ENCODE data around the gene KLK10. TPM values are rescaled to one million over a fixed set of nuclear protein-coding genes. Genes with fewer than 3 reads are reported as not detected.

KLK10 gene
- total RNA-seq, 1 donor from 2014 or later = not detected

- DNase-seq (ENCODE audit: low spot score, unreplicated experiment) = no peak
- peaks cover 11% of the 10 kb centered on the region for H3K4me1 Mint-ChIP-seq (ENCODE audit: low read depth)
- no peak overlapping the region for H3K27ac Mint-ChIP-seq
- no peaks in the 10 kb centered on the region for H3K9me3 Mint-ChIP-seq (ENCODE audit: low read depth)
- no peak for TF ChIP-seq CTCF (IDR thresholded peaks at IDR 0.05; ENCODE audit: unreplicated experiment)
- H3K27me3 Mint-ChIP-seq = peaks cover 66% of the 10 kb centered on the region
- no peaks in the 10 kb centered on the region for H3K36me3 Mint-ChIP-seq (ENCODE audit: insufficient read depth)
- no peak overlapping the region for H3K4me3 Mint-ChIP-seq (ENCODE audit: low read depth)
These were observed 16.8 kb downstream of the KLK10 start for GRCh38 chr19:51002542-51003311.

GRCh38 chr19:51002089-51002532 lies 17.4 kb downstream of the KLK10 start:
- DNase-seq (ENCODE audit: low spot score, unreplicated experiment) = no peak
- H3K27me3 Mint-ChIP-seq = peaks cover 64% of the 10 kb centered on the region
- H3K9me3 Mint-ChIP-seq (ENCODE audit: low read depth) = no peaks in the 10 kb centered on the region
- TF ChIP-seq CTCF (IDR thresholded peaks at IDR 0.05; ENCODE audit: unreplicated experiment) = no peak
- H3K36me3 Mint-ChIP-seq (ENCODE audit: insufficient read depth) = no peaks in the 10 kb centered on the region
- no peak overlapping the region for H3K4me3 Mint-ChIP-seq (ENCODE audit: low read depth)
- H3K4me1 Mint-ChIP-seq (ENCODE audit: low read depth) = peaks cover 11% of the 10 kb centered on the region
- no peak overlapping the region for H3K27ac Mint-ChIP-seq

- Mint-ChIP-seq H3K27ac (peak within 1 kb of the TSS; percentile 45), H3K4me1 (ENCODE audit: low read depth) (peaks cover 11% of the 10 kb centered on the region), H3K27me3 (peaks cover 63% of the 10 kb centered on the region), H3K36me3 (ENCODE audit: insufficient read depth) (no peaks in the 10 kb centered on the region), H3K4me3 (ENCODE audit: low read depth) (no peak within 1 kb of the TSS), H3K9me3 (ENCODE audit: low read depth) (no peaks in the 10 kb centered on the region)
- DNase-seq (ENCODE audit: low spot score, unreplicated experiment) = no peak
- TF ChIP-seq CTCF (IDR thresholded peaks at IDR 0.05; ENCODE audit: unreplicated experiment) = no peak
These were observed 18.0 kb downstream of the KLK10 start, which contains the start of gene KLK8 for GRCh38 chr19:51001515-51001914. Gene KLK8, minus strand, starts transcription at chr19:51001604. Its CDS starts 437 bp downstream, at chr19:51001167.

- H3K27me3 Mint-ChIP-seq = peaks cover 58% of the 10 kb centered on the region
- no peaks in the 10 kb centered on the region for H3K36me3 Mint-ChIP-seq (ENCODE audit: insufficient read depth)
- peak overlapping the region; percentile 45 for H3K27ac Mint-ChIP-seq
- H3K4me1 Mint-ChIP-seq (ENCODE audit: low read depth) = peaks cover 11% of the 10 kb centered on the region
- DNase-seq (ENCODE audit: low spot score, unreplicated experiment) = no peak
- no peaks in the 10 kb centered on the region for H3K9me3 Mint-ChIP-seq (ENCODE audit: low read depth)
- no peak for TF ChIP-seq CTCF (IDR thresholded peaks at IDR 0.05; ENCODE audit: unreplicated experiment)
- H3K4me3 Mint-ChIP-seq (ENCODE audit: low read depth) = no peak overlapping the region
These were observed 18.5 kb downstream of the KLK10 start for GRCh38 chr19:51000981-51001380.

- no peak for TF ChIP-seq CTCF (IDR thresholded peaks at IDR 0.05; ENCODE audit: unreplicated experiment)
- Mint-ChIP-seq H3K4me3 (ENCODE audit: low read depth) (no peak overlapping the region), H3K36me3 (ENCODE audit: insufficient read depth) (no peaks in the 10 kb centered on the region), H3K27ac (no peak overlapping the region), H3K9me3 (ENCODE audit: low read depth) (no peaks in the 10 kb centered on the region), H3K4me1 (ENCODE audit: low read depth) (peaks cover 11% of the 10 kb centered on the region), H3K27me3 (peaks cover 54% of the 10 kb centered on the region)
- no peak for DNase-seq (ENCODE audit: low spot score, unreplicated experiment)
These were observed 19.1 kb downstream of the KLK10 start for GRCh38 chr19:51000426-51000825.

Data from progenitor cell of endocrine pancreas (in vitro differentiated cells).